Stimulated activated CD4-positive, alpha-beta T cell treated with anti-CD3 and anti-CD28 coated beads, Interleukin-1b, Interleukin-23, amount 100 ng/mL, for 4 hours (primary cell): ENCODE data around the gene HS3ST6.
"Not testable (repeated sequence)": the region's sequence is repeated elsewhere in the genome, so short reads cannot be mapped to it uniquely, and the experiment has no call there.

ENCODE experiments used
- DNase-seq, 2 donors: peaks; one replicate each; pipeline ENCODE4 v3.0.0-alpha.2; 2020; ENCODE audit warnings: low read depth in 2 of 2

The HS3ST6 gene

GRCh38 chr16:1926271-1926670 lies 8.1 kb upstream of the HS3ST6 start:
- no peak for DNase-seq

GRCh38 chr16:1924095-1924494 lies 5.9 kb upstream of the HS3ST6 start:
- no peak for DNase-seq

GRCh38 chr16:1923299-1924034 lies 5.3 kb upstream of the HS3ST6 start:
- no peak for DNase-seq

- DNase-seq, result no peak
These were observed 4.1 kb upstream of the HS3ST6 start for GRCh38 chr16:1922357-1922756.

- no peak for DNase-seq
These were observed 2.5 kb upstream of the HS3ST6 start for GRCh38 chr16:1920727-1921171.

GRCh38 chr16:1920122-1920521 lies 1.9 kb upstream of the HS3ST6 start:
- not testable (repeated sequence) for DNase-seq

GRCh38 chr16:1919327-1919998 lies 1.2 kb upstream of the HS3ST6 start:
- no peak for DNase-seq

GRCh38 chr16:1917665-1918350 lies 407 bp downstream of the HS3ST6 start:
- DNase-seq, result no peak

GRCh38 chr16:1917056-1917664 lies 1.1 kb downstream of the HS3ST6 start:
- DNase-seq, result no peak

- DNase-seq, result no peak
These were observed 1.6 kb downstream of the HS3ST6 start for GRCh38 chr16:1916640-1916990.

GRCh38 chr16:1915732-1916639 lies 2.2 kb downstream of the HS3ST6 start:
- no peak for DNase-seq

GRCh38 chr16:1914988-1915387 lies 3.2 kb downstream of the HS3ST6 start:
- no peak for DNase-seq

- DNase-seq, result no peak
These were observed 4.1 kb downstream of the HS3ST6 start for GRCh38 chr16:1914084-1914608.

GRCh38 chr16:1913327-1914083 lies 4.7 kb downstream of the HS3ST6 start:
- no peak for DNase-seq

GRCh38 chr16:1912215-1912543 lies 6.0 kb downstream of the HS3ST6 start:
- no peak for DNase-seq

GRCh38 chr16:1911467-1912214 lies 6.6 kb downstream of the HS3ST6 start:
- DNase-seq, result no peak

- DNase-seq, result no peak
These were observed 8.5 kb downstream of the HS3ST6 start for GRCh38 chr16:1909561-1910231.

GRCh38 chr16:1908983-1909382 lies 9.2 kb downstream of the HS3ST6 start:
- no peak for DNase-seq

- no peak for DNase-seq
These were observed 10.0 kb downstream of the HS3ST6 start for GRCh38 chr16:1908184-1908583.
